ENCODE measurements around the gene EEFSEC. TPM values are rescaled to one million over a fixed set of nuclear protein-coding genes. Genes with fewer than 3 reads are reported as not detected.

Gene EEFSEC
- total and polyA plus RNA-seq, 5 donors from 2014 or later, result 16.9 to 21.9 (median 18.5) TPM

DNA sequence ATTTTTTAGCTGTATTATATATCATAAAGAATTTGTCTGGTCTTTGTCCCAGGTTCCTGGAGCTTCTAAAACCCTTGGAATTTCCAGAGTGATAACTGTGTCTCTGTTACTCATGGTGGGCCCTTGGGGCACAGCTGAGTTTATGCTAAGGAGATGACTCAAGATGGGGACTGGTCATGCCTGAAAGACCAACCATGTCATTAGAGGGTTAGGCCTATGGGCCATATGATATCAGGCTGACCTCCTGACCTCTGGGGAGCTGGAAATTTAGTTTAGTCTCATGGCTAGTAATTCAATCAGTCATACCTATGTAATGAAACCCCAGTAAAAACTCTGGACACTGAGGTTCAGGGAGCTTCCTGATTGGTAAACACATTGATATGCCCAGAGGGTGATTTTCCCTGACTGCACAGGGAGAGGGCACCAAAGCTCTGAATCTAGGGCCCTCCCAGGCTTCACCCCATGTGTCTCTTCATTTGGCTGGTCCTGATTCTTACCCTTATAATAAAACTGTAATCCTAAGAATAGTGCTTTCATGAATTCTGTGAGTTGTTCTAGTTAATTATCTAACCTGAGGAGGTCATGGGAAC, 69.6 kb downstream of the EEFSEC start:
- DNase-seq (no peak), ATAC-seq (ENCODE audit: low read depth in 2 of 2) (no peak)
- H3K9me3 Mint-ChIP-seq, result peaks cover 0 to 15% (median 4%) of the 10 kb centered on the region in 7 donors
- no peaks in the 10 kb centered on the region for H3K27me3 ChIP-seq (ENCODE audit: control insufficient read depth, insufficient read depth, low read length)
- no peak overlapping the region for H3K4me3 Mint-ChIP-seq
- H3K4me1 Mint-ChIP-seq, result peaks cover 0 to 15% (median 7%) of the 10 kb centered on the region in 4 donors
- peaks cover 13 to 20% of the 10 kb centered on the region in 2 experiments for H3K9me3 ChIP-seq (ENCODE audit: control insufficient read depth in 2 of 2, low read length in 2 of 2)
- no peaks in the 10 kb centered on the region for H3K36me3 ChIP-seq (ENCODE audit: control insufficient read depth, insufficient read depth, low read length)
- H3K36me3 Mint-ChIP-seq, result peaks cover 41% of the 10 kb centered on the region
- H3K27me3 Mint-ChIP-seq, result no peaks in the 10 kb centered on the region
- no peak overlapping the region for H3K27ac Mint-ChIP-seq
- H3K27ac ChIP-seq (ENCODE audit: insufficient read depth, low read length, poor library complexity, severe bottlenecking), result no peak overlapping the region
- H3K4me1 ChIP-seq (ENCODE audit: control insufficient read depth, insufficient read depth, low read length, poor library complexity, severe bottlenecking), result peaks cover 3% of the 10 kb centered on the region
- no peak overlapping the region for H3K4me3 ChIP-seq (ENCODE audit: low read depth, low read length)

DNA sequence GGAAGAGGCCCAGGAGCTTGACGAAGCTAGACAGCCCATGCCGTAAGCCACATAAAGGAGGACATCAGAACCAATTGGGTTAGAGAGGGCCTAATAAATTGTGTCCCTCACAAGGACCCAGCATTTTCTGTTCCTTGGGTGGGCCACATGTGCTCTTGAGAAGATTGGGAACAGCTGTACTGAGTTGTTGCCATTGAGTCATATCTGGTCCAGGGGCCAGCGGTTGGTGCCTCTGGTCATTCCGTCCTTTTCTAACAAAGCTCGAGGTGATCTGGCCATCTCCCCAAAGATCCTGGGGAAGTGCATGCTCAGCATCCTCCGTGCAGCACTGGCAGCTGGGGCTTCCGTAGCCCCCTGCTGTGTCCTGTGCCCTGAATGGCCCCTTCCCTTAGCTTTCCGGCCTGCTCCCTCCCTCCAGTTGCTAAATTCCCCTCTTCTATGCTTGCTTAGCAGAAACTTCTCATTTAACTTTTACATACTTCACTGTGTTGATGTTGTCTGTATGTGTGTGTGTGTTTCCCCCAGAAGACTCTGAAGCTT, 73.0 kb downstream of the EEFSEC start:
- H3K27me3 ChIP-seq (ENCODE audit: control insufficient read depth, insufficient read depth, low read length), result no peaks in the 10 kb centered on the region
- H3K4me3 ChIP-seq (ENCODE audit: low read depth, low read length), result no peak overlapping the region
- no peak for ATAC-seq (ENCODE audit: low read depth in 2 of 2)
- DNase-seq, result no peak
- Mint-ChIP-seq H3K36me3 (peaks cover 17% of the 10 kb centered on the region), H3K27me3 (no peaks in the 10 kb centered on the region), H3K4me1 (peaks cover 0 to 19% (median 9%) of the 10 kb centered on the region in 4 donors), H3K27ac (peak overlapping the region in 1 of 3 donors; percentile 46), H3K9me3 (peaks cover 0 to 10% (median 2%) of the 10 kb centered on the region in 7 donors), H3K4me3 (no peak overlapping the region)
- no peak overlapping the region for H3K27ac ChIP-seq (ENCODE audit: insufficient read depth, low read length, poor library complexity, severe bottlenecking)
- H3K4me1 ChIP-seq (ENCODE audit: control insufficient read depth, insufficient read depth, low read length, poor library complexity, severe bottlenecking), result no peaks in the 10 kb centered on the region
- H3K36me3 ChIP-seq (ENCODE audit: control insufficient read depth, insufficient read depth, low read length), result no peaks in the 10 kb centered on the region
- H3K9me3 ChIP-seq (ENCODE audit: control insufficient read depth in 2 of 2, low read length in 2 of 2), result peaks cover 13 to 18% of the 10 kb centered on the region in 2 experiments

DNA sequence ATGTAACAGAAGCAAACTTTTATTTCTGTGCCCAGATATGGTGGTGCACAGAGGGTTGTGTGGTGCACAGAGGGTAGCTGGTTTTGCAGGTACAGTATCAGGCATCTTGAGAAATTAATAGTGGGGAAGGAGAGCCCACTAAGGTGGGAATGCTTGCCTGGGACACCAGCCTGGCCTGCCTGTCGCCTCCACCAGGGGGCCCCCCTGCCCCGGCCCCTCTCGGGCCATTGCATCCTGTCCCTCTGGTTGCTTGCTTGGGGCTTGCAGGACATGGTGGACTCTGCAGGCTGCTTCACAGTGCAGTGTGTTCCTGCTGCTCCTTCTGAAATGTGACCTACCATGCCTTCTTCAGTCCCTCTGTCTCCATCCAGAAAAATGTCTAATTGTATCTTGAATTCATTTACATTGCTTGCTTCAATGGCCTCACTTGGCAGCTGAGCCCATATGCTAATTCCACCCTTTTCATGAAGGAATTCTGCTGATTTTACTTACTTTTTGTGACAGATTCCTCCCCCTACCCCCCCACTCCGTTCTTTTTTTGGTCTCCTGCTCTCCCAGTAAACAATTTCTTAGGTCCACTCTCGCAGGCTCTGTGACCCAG, 73.6 kb downstream of the EEFSEC start:
- Histone ChIP-seq H3K27me3 (ENCODE audit: control insufficient read depth, insufficient read depth, low read length) (no peaks in the 10 kb centered on the region), H3K4me1 (ENCODE audit: control insufficient read depth, insufficient read depth, low read length, poor library complexity, severe bottlenecking) (no peaks in the 10 kb centered on the region), H3K27ac (ENCODE audit: insufficient read depth, low read length, poor library complexity, severe bottlenecking) (no peak overlapping the region), H3K4me3 (ENCODE audit: low read depth, low read length) (no peak overlapping the region), H3K9me3 (ENCODE audit: control insufficient read depth in 2 of 2, low read length in 2 of 2) (peaks cover 13 to 16% of the 10 kb centered on the region in 2 experiments), H3K36me3 (ENCODE audit: control insufficient read depth, insufficient read depth, low read length) (no peaks in the 10 kb centered on the region)
- H3K4me3 Mint-ChIP-seq, result no peak overlapping the region
- no peaks in the 10 kb centered on the region for H3K27me3 Mint-ChIP-seq
- H3K36me3 Mint-ChIP-seq, result peaks cover 17% of the 10 kb centered on the region
- H3K27ac Mint-ChIP-seq, result peak overlapping the region in 1 of 3 donors; percentile 44
- DNase-seq, result peak in 2 of 3 donors; percentile 19 to 23
- H3K4me1 Mint-ChIP-seq, result peaks cover 0 to 19% (median 9%) of the 10 kb centered on the region in 4 donors
- peaks cover 0 to 9% (median 2%) of the 10 kb centered on the region in 7 donors for H3K9me3 Mint-ChIP-seq
- no peak for ATAC-seq (ENCODE audit: low read depth in 2 of 2)

DNA sequence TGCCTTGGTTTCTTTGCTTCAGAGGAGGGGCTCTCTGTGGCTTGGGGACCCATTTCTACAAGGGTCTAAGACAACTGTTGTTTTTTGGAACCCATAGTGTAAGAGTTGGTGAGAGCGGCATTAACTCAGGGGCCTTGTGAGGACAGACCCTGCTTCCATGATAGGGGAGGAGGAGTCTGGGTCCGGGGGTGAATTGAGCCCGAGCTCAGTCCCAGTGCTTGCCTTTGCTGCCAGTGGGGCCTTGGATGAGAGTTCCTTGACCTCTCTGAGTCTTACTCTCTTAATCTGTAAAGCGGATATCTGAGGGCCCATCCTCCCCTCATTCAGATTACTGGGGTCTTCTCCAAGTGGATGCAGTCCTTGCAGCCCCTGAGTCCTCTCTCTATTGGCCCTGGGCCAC, 74.2 kb downstream of the EEFSEC start:
- peaks cover 15% of the 10 kb centered on the region for H3K36me3 Mint-ChIP-seq
- H3K4me3 Mint-ChIP-seq, result no peak overlapping the region
- peaks cover 0 to 19% (median 9%) of the 10 kb centered on the region in 4 donors for H3K4me1 Mint-ChIP-seq
- peak overlapping the region in 2 of 3 donors; percentile 9 to 56 for H3K27ac Mint-ChIP-seq
- Histone ChIP-seq H3K4me3 (ENCODE audit: low read depth, low read length) (no peak overlapping the region), H3K9me3 (ENCODE audit: control insufficient read depth in 2 of 2, low read length in 2 of 2) (peaks cover 11% of the 10 kb centered on the region in 2 experiments), H3K36me3 (ENCODE audit: control insufficient read depth, insufficient read depth, low read length) (no peaks in the 10 kb centered on the region), H3K4me1 (ENCODE audit: control insufficient read depth, insufficient read depth, low read length, poor library complexity, severe bottlenecking) (no peaks in the 10 kb centered on the region), H3K27ac (ENCODE audit: insufficient read depth, low read length, poor library complexity, severe bottlenecking) (no peak overlapping the region), H3K27me3 (ENCODE audit: control insufficient read depth, insufficient read depth, low read length) (no peaks in the 10 kb centered on the region)
- ATAC-seq (ENCODE audit: low read depth in 2 of 2), result no peak
- peaks cover 0 to 8% (median under 1%) of the 10 kb centered on the region in 7 donors for H3K9me3 Mint-ChIP-seq
- no peak for DNase-seq
- H3K27me3 Mint-ChIP-seq, result no peaks in the 10 kb centered on the region

DNA sequence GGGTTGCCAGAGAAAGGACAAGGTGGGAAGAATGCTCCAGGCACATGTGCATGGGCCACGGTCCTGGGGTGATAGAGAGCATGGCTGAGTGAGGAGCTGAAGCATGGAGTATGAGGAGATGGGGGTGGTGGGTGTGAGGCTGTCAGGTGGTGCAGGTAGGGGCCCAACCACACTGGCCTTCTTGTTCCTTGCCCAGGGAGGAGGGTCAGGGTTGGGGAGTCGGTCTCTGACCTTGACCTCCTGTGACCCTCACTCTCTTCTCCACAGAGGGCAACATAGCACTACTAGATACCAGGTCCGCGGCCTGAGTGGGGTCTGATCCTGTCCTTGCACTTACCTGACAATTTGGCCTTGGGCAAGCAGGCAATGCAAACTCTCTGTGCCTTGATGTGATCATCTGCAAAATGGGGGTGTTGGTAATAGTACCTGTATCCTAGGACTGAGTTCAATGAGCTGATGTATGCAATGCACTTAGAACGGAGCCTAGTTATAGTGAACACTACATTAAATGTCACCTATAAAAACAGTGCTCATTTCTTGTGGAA, 75.2 kb downstream of the EEFSEC start:
- no peaks in the 10 kb centered on the region for H3K4me1 ChIP-seq (ENCODE audit: control insufficient read depth, insufficient read depth, low read length, poor library complexity, severe bottlenecking)
- peaks cover 0 to 21% (median 9%) of the 10 kb centered on the region in 4 donors for H3K4me1 Mint-ChIP-seq
- no peak overlapping the region for H3K4me3 Mint-ChIP-seq
- H3K27me3 Mint-ChIP-seq, result no peaks in the 10 kb centered on the region
- ATAC-seq (ENCODE audit: low read depth in 2 of 2), result no peak
- H3K27ac Mint-ChIP-seq, result peak overlapping the region in 2 of 3 donors; percentile 46 to 56
- peaks cover 0 to 2% (median 0%) of the 10 kb centered on the region in 7 donors for H3K9me3 Mint-ChIP-seq
- peaks cover 12% of the 10 kb centered on the region for H3K36me3 Mint-ChIP-seq
- H3K27me3 ChIP-seq (ENCODE audit: control insufficient read depth, insufficient read depth, low read length), result no peaks in the 10 kb centered on the region
- peaks cover 2 to 3% of the 10 kb centered on the region in 2 experiments for H3K9me3 ChIP-seq (ENCODE audit: control insufficient read depth in 2 of 2, low read length in 2 of 2)
- no peak for DNase-seq
- no peak overlapping the region for H3K4me3 ChIP-seq (ENCODE audit: low read depth, low read length)
- no peaks in the 10 kb centered on the region for H3K36me3 ChIP-seq (ENCODE audit: control insufficient read depth, insufficient read depth, low read length)
- H3K27ac ChIP-seq (ENCODE audit: insufficient read depth, low read length, poor library complexity, severe bottlenecking), result no peak overlapping the region

DNA sequence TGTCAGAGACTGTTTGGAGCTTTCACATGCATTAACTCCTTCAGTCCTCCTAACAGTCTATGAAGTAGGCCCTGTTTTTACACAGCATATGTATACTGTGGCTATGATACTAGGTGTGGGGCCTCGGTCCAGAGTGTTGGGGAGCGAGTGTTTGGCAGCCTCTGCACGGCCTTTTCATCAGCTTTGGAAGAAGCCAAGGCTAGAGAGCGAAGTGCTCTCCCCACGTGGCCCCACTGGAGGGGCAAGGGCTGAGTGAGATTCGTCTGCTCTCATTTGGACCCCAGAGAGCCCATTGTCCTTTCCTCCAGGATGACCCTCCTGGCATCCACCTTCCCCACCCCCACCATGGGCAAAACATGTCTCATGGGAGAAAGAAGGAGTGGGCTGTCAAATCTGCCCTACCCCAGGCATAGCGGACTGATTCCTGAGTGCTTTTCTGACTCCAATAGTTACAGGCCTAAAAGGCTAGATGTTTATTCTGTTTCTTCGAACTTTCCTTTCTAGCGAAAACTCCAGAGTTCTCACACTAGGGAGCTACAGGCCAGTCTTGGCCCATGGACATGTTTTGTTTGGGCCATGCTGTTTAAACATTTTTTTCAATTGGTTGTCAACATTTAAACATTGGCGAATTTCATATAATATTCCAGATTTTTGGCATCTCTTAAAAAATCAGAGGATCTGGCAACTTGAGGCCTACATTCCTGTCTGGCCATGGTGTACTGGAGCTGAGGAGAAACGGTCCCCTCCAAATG, 76.0 kb downstream of the EEFSEC start:
- H3K27ac Mint-ChIP-seq, result peak overlapping the region in 1 of 3 donors; percentile 38

DNA sequence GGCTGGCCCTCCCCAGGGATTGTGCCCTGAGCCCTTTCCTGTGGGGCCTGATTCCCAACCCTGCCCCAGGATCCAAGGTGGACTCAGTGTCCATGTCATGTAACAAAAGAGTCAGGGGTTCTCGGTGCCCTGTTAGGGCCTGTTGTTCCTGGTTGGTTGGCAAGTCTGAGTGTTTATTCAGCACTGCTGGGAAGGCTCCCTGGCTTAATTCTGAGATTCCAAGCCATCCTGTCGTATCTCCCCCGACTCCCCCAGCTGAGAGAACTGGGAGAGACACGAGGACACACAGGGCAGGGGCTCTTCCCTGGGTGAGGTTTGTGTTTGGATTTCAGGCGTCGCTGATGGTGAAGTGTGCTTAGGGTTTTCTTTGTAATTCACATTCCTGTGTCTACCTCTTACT, 78.3 kb downstream of the EEFSEC start:
- peaks cover 0 to 15% (median 7%) of the 10 kb centered on the region in 4 donors for H3K4me1 Mint-ChIP-seq
- no peak overlapping the region for H3K27ac ChIP-seq (ENCODE audit: insufficient read depth, low read length, poor library complexity, severe bottlenecking)
- H3K9me3 Mint-ChIP-seq, result no peaks in the 10 kb centered on the region
- ATAC-seq (ENCODE audit: low read depth in 2 of 2) (no peak), DNase-seq (no peak)
- no peaks in the 10 kb centered on the region for H3K9me3 ChIP-seq (ENCODE audit: control insufficient read depth in 2 of 2, low read length in 2 of 2)
- H3K4me3 Mint-ChIP-seq, result no peak overlapping the region
- H3K36me3 Mint-ChIP-seq, result no peaks in the 10 kb centered on the region
- H3K27me3 Mint-ChIP-seq, result no peaks in the 10 kb centered on the region
- no peaks in the 10 kb centered on the region for H3K36me3 ChIP-seq (ENCODE audit: control insufficient read depth, insufficient read depth, low read length)
- no peaks in the 10 kb centered on the region for H3K27me3 ChIP-seq (ENCODE audit: control insufficient read depth, insufficient read depth, low read length)
- H3K27ac Mint-ChIP-seq, result no peak overlapping the region
- H3K4me3 ChIP-seq (ENCODE audit: low read depth, low read length), result no peak overlapping the region
- H3K4me1 ChIP-seq (ENCODE audit: control insufficient read depth, insufficient read depth, low read length, poor library complexity, severe bottlenecking), result no peaks in the 10 kb centered on the region

More for the DNA sequence above, 76.0 kb downstream of the EEFSEC start:
- no peaks in the 10 kb centered on the region for H3K4me1 ChIP-seq (ENCODE audit: control insufficient read depth, insufficient read depth, low read length, poor library complexity, severe bottlenecking)
- Mint-ChIP-seq H3K36me3 (peaks cover 5% of the 10 kb centered on the region), H3K27me3 (no peaks in the 10 kb centered on the region), H3K4me3 (no peak overlapping the region), H3K9me3 (no peaks in the 10 kb centered on the region), H3K4me1 (peaks cover 0 to 18% (median 9%) of the 10 kb centered on the region in 4 donors)
- ATAC-seq (ENCODE audit: low read depth in 2 of 2), result no peak
- no peak overlapping the region for H3K27ac ChIP-seq (ENCODE audit: insufficient read depth, low read length, poor library complexity, severe bottlenecking)
- H3K36me3 ChIP-seq (ENCODE audit: control insufficient read depth, insufficient read depth, low read length), result no peaks in the 10 kb centered on the region
- no peak for DNase-seq
- H3K9me3 ChIP-seq (ENCODE audit: control insufficient read depth in 2 of 2, low read length in 2 of 2), result no peaks in the 10 kb centered on the region
- H3K4me3 ChIP-seq (ENCODE audit: low read depth, low read length), result no peak overlapping the region
- no peaks in the 10 kb centered on the region for H3K27me3 ChIP-seq (ENCODE audit: control insufficient read depth, insufficient read depth, low read length)
